Stimulated activated CD4-positive, alpha-beta T cell treated with anti-CD3 and anti-CD28 coated beads, Interleukin-4, amount 100 ng/mL, for 24 hours (primary cell): Measurements from ENCODE around the gene RGS6.

Experiments used
- DNase-seq: peaks from one replicate; pipeline ENCODE4 v3.0.0-alpha.2; 2020

The RGS6 gene

GRCh38 chr14:71947947-71948500, 15.8 kb downstream of the RGS6 start:
- DNase-seq = no peak

DNA sequence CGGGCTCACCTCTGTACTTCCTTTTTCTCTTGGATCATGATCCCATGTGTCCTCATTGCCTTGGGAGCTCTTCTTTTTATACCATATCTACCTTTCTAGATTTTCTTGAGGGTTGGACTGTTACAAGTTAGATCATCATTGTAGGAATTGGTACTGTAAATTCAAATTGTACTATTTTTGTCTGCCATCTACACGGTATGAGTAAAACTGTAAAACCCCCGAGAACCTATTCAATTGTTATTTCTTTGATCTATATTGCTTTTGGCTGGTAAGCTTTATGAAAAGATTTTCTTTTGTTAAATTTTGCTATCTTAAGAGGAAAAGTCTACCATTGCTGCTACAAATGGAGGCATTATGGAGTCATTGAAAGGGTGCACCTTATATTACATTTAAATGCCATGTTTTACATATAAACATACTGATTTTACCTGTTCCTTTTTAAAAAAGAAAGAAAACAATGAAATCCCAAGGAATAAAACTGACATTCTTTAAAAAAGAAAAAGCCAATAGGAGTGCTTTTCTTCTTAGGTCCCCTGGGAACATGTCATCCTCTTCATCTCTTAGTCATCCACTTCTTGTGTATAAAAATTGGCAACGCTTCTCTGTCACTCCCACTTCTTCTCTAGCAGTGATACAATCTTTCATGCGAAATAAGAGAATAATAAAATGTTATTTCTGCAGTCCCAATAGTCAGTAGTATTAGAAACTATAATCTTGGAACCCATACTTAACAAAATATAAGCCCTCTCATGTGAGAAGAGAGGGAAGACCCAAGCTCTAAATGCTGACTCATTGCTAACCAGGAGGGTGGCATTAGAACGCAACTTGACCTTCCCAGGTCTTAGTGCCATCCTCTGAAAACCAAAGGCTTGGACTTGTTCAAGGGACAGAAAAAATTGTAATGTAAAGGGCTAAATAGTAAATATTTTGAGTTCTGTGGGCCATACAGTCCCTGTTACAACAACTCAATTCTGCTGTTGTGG, 20.4 kb downstream of the RGS6 start:
- no peak for DNase-seq

DNA sequence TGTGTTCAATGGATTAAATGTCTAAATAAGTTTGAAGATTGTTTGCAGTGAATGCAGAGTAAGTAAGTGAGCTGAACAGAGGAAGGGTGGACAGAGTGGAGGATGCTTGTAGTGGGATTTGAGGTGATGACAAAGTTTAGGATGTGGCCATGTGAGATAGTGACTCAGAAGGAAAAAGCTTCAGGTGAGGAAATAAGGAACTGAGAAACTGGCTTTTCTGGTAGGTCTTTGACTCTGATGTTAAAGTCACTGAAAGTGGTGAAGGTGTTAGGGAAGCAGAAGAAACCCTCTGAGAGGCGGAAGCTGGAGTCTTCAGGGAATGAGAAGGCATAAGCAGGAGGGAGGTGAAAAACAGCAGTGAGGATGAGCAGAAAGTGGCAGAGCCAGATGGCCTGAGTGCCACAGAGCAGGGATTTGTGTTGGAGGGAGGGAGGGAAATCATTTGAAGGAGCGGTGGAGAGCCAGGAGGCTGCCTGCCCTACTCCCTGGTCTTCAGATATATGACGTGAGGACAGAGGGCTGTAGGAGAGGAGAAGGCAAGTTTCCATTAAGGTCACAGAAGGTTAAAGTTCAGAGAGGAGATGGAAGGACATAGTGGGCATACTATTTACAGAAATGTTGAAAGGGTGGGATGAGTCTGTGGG, 24.8 kb downstream of the RGS6 start:
- no peak for DNase-seq

GRCh38 chr14:71959055-71959454, 26.8 kb downstream of the RGS6 start:
- DNase-seq = no peak

- DNase-seq = no peak
These were observed 28.5 kb downstream of the RGS6 start for GRCh38 chr14:71960494-71961353.

DNA sequence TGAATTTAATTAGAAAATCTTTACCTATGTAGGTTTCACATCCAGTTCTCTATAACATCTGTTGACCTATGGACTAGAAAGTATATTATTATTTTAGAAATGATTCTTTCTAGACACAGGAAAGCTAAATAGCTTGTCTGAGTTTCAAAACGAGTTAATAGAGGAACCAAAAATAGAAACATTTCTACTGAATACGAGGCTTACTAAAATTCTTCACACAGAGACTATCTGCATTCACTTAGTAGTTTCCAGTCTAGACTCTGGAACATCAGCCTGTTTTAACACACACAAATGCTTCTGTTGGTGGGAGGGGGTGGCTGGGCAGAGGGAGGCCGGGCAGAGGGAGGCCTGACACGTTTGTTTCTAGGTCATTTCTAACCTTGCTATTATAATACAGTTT, 29.7 kb downstream of the RGS6 start:
- no peak for DNase-seq

DNA sequence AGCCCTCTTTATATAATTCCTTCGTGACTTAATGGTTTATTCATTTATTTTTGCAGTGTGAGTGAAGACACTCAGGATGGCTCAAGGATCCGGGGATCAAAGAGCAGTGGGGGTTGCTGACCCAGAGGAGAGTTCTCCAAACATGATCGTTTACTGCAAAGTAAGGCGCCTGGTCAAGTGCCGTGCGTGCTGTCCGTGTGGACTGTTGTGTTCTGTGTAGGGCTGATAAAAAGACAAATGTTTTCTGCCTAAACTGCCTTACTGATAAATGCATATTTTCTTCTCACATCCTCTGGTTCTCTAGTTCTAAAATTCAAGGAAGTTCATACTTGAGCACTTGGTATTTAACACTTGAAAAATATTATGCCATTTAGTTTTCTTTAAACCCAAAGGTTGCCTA, 32.5 kb downstream of the RGS6 start:
- DNase-seq = no peak

DNA sequence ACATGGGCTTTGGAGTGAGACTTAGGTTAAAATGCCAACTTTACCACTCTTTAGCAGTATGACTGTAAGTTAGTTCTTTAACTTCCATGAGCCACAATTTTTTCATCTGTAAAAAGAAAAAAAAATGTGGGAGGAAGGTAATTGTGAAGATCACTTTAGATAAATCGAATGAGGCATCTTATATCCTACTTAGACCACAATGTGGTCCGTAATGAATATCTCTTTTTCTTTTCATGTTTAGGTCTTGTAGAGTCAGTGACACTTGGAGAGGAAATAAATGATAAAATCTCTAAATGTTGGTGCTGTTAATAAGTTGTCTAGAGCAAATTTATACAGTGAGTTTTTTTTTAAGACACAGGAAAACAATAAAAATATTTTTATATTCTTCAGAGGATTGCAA, 34.3 kb downstream of the RGS6 start:
- DNase-seq = no peak

DNA sequence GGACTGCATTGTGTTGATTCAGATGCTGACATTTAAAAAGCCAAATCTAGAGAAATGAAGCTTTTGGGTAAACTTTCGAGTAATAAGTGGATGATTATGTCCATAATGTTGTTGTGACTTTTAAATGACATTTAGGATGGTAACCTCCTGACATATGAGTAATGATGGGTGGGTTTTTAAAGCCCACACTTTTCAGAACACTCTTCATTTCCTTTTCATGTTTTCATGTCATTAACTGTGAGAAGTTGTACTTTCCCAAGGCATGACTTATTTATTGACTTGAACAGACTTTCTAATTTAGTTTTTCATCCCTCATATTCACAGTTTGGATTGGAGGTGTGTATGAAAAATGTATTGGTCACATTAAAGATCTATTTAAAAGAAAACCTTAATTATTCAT, 35.5 kb downstream of the RGS6 start:
- no peak for DNase-seq

- no peak for DNase-seq
These were observed 38.0 kb downstream of the RGS6 start for GRCh38 chr14:71970272-71970671.

GRCh38 chr14:71985538-71986189, 53.4 kb downstream of the RGS6 start:
- no peak for DNase-seq

GRCh38 chr14:71988476-71988875, 56.2 kb downstream of the RGS6 start:
- DNase-seq = no peak

DNA sequence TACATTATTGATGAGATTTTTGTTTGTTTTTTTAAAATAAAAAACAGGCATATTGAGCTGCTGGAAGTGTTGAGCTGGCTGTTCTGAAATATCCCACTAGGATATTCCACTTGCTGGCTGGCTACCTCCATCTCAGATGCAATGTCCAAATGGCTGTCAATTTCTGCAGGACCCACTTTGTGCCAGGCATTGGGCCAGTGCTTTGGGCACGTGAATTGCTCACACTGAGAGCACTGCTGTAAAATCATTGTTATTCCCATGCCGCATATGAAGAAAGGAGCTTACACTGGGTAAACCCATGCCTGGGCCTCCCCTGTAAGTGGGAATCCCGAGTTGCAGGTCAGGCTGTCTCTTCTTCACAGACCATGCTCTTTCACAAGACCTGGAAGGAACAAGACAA, 56.7 kb downstream of the RGS6 start:
- no peak for DNase-seq

- no peak for DNase-seq
These were observed 62.2 kb downstream of the RGS6 start for GRCh38 chr14:71994416-71994815.

GRCh38 chr14:71995741-71996140, 63.5 kb downstream of the RGS6 start:
- no peak for DNase-seq

- DNase-seq = no peak
These were observed 64.4 kb downstream of the RGS6 start for GRCh38 chr14:71996610-71997009.

GRCh38 chr14:72000907-72001306, 68.7 kb downstream of the RGS6 start:
- DNase-seq = no peak

DNA sequence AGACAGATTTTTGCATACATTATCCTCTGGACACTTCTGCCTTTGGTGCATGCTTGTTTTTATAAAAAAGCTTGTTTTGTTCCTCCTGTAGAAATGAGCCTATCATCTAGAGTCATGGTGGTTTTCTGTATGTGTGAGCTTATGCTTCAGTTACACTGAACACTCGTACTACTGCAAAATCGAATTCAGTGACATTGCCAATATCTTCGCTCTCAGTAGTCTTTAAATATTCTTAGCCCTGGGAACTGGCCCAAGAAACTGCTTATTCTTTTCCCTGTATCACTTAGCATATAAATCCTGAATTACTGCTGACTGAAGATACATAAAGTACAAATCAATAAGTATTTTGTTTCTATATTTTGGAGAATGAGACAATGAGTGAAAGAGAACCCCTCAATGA, 70.5 kb downstream of the RGS6 start:
- no peak for DNase-seq

GRCh38 chr14:72008666-72009065, 76.4 kb downstream of the RGS6 start:
- DNase-seq = no peak

DNA sequence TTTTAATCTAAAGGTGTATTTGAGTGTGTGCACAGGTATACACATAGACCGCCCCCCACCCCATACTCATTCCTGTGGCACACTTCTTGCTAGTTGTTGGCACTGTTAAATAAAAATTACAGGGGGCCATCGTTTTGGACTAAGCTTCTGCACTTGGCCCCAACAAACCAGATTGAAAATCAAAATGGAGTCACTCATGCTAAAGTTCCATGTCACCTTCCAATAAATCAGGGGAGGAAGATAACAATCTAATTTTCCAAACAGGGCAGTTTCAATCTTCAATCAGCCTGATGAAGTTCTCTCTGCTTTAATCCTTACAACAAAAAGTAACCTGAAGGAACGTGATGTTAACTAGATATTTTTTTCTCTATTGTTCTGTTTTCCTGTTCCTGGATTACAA, 78.2 kb downstream of the RGS6 start:
- no peak for DNase-seq

- DNase-seq = no peak
These were observed 81.6 kb downstream of the RGS6 start for GRCh38 chr14:72013721-72014345.

GRCh38 chr14:72014486-72014885, 82.3 kb downstream of the RGS6 start:
- DNase-seq = no peak
